Right renal pelvis (tissue), 4 donors: ENCODE results near the gene UIMC1. TPM values are rescaled to one million over a fixed set of nuclear protein-coding genes. Genes with fewer than 3 reads are reported as not detected.
A peak's percentile ranks its signal among the peaks of the same experiment; 100 is the strongest.
"Not testable (repeated sequence)": the region's sequence is repeated elsewhere in the genome, so short reads cannot be mapped to it uniquely, and the experiment has no call there.

Experiments used
- DNase-seq, 4 donors: peaks; one replicate each; pipeline ENCODE4 v3.0.0-alpha.2; 2013; ENCODE audit warnings: low read depth in 4 of 4, low spot score in 3 of 4, missing footprints in 1 of 4
- polyA plus RNA-seq, 4 donors: library from polyadenylated mRNA; unstranded; fragments of 120-200 nt; gene quantifications; one replicate each; pipeline ENCODE4 v1.2.1, GENCODE V29; 2013; ENCODE audit not compliant: insufficient read length in 4 of 4

UIMC1 gene
- polyA plus RNA-seq, 4 donors = 36.7 to 42.4 (median 39.0) TPM

- no peak for DNase-seq
Observed at GRCh38 chr5:177010153-177010552, 3.6 kb upstream of the UIMC1 start.

DNA sequence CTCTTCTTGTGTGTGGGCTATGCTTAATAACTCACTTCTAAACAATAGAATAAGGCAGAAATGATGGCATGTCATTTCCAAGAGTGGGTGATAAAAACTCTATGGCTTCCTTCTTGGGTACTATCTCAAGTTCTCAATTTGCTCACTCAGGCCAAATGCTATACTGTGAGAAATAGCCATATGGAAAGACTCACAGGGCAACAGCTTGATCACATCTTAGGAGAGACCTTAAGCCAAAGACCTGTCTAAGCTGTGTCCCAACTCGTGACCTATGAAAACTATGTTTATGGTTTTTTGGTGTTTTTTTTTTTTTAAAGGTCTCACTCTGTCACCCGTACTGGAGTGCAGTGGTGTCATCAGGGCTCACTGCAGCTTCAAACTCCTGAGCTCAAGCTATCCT, 2.1 kb upstream of the UIMC1 start:
- peak in 1 of 4 donors; percentile 15 for DNase-seq

DNA sequence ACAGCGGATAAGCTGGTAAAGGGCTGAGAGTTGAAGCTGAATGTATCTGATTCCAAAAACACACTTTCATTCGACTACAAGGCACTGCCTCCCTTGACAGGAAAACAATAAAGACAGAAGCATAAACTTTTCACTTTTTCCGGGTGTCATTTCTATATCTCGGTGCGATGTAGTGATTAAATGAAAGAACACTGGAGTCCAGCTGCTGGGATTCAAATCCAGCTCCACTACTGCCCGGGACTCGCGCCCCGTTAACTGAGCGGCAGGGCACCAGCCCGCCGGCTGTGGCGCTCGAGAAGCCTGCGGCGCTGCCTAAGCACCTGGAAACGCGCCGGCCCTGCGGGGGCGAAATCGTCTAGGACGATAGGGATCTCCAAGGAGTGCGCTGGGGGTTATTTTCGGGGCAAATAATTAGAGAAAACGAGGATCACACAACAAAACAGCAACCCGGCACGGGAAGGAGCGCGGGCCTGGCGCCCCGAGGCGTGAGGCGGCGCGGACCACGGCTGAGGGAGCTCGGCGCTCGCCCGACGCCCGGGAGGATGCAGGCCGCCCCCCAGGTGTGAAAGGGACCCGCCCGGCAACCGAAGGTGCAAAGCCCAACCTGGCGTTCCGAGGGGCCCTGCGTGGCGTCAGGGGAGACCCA, 837 bp downstream of the UIMC1 start:
- peak in 2 of 4 donors; percentile 44 to 50 for DNase-seq

GRCh38 chr5:177004961-177005360, 1.6 kb downstream of the UIMC1 start:
- no peak for DNase-seq

DNA sequence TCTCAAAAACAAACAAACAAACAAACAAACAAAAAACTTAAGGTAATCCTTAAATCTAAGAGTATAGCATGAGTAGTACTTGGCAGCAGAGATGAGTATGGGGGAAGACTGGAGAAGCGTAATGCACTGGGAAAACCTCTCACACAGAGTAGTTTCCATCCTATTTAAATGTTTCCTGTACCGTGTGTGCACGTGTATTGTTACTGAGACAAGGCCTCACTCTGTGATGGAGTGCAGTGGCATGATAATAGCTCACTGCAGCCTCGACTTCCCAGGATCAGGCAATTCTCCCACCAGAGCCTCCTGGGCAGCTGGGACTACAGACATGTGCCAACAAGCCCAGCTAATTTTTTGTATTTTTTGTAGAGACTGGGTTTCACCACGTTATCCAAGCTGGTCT, 2.9 kb downstream of the UIMC1 start:
- no peak for DNase-seq

- DNase-seq = not testable (repeated sequence)
Observed at GRCh38 chr5:176999526-176999925, 7.1 kb downstream of the UIMC1 start.

- no peak for DNase-seq
Observed at GRCh38 chr5:176998828-176999227, 7.8 kb downstream of the UIMC1 start.

DNA sequence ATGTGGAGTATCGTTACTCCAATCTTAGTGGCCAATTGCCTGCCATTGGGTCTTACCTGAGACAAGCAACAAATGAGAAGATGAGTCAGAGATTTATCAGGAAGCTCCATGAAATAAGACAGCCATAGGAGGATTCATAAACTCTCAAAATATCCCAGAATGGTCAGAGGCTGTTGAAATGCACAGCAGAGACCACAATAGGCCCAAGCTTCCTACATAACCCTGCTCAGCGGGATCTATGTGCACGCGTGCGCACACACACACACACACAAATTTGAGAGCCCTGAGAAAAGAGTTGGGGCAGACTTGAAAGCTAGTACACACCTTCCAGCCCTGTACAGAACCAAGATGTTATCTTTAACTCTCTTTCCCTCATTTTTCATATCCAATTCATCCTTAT, 9.8 kb downstream of the UIMC1 start:
- no peak for DNase-seq

GRCh38 chr5:176995896-176996767, 10.4 kb downstream of the UIMC1 start:
- DNase-seq = no peak

- no peak for DNase-seq
Observed at GRCh38 chr5:176995122-176995490, 11.5 kb downstream of the UIMC1 start.

DNA sequence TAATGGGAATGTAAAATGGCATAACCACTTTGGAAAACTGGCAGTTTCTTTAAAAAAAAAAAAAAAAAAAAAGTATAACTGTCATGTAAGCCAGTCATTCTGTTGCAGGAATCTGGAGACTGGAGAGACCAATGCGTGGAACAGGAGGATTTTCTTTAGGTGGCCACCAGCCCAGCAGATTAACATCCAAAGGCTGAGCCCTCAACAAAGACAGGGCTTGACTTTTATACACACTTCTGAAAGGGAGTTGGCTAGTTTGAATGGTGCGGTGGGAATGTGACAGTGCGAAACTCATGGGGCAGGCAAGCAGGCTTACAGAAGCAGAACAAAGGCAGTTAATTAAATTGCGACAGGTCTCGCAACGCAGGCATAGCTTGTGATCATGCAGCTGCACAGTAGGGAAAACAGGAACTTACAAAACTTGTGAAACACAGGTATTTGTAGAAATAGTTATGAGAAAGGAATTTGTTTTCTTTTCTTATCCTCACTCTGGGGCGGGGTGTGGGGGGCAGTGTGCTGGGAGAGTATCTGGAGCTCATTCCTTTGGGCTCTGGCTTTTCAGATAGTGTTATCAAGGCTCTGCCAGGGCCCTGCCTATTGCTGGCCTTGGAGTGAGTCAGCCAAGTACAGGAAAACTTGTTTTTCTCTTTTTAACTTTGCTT, 12.0 kb downstream of the UIMC1 start:
- no peak for DNase-seq

GRCh38 chr5:176993081-176993480, 13.5 kb downstream of the UIMC1 start:
- not testable (repeated sequence) for DNase-seq

DNA sequence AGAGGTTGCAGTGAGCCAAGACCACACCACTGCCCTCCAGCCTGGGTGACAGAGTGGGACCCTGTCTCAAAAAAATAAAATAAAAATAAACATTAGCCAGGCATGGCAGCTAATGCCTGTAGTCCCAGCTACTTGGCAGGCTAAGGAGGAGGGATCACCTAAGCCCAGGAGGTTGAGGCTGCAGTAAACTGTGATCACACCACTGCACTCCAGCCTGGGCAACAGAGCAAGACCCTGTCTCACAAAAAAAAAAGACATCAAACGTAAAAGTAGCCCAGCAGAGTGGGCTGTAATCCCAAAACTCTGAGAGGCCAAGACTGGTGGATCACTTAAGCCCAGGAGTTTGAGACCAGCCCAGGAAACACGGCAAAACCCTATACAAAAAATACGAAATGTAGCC, 19.0 kb downstream of the UIMC1 start:
- DNase-seq = no peak

- no peak for DNase-seq
Observed at GRCh38 chr5:176986280-176986679, 20.3 kb downstream of the UIMC1 start.

- no peak for DNase-seq
Observed at GRCh38 chr5:176985516-176985915, 21.1 kb downstream of the UIMC1 start.

DNA sequence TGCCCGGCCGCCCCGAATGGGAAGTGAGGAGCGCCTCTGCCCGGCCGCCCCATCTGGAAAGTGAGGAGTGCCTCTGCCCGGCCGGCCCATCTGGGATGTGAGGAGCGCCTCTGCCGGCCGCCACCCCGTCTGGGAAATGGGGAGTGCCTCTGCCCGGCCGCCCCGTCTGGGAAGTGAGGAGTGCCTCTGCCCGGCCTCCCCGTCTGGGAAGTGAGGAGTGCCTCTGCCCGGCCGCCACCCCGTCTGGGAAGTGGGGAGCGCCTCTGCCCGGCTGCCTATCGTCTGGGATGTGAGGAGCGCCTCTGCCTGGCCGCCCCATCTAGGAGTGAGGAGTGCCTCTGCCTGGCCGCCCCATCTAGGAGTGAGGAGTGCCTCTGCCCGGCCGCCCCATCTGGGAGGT, 22.4 kb downstream of the UIMC1 start:
- DNase-seq = not testable (repeated sequence)

GRCh38 chr5:176983593-176983992, 23.0 kb downstream of the UIMC1 start:
- not testable (repeated sequence) for DNase-seq

DNA sequence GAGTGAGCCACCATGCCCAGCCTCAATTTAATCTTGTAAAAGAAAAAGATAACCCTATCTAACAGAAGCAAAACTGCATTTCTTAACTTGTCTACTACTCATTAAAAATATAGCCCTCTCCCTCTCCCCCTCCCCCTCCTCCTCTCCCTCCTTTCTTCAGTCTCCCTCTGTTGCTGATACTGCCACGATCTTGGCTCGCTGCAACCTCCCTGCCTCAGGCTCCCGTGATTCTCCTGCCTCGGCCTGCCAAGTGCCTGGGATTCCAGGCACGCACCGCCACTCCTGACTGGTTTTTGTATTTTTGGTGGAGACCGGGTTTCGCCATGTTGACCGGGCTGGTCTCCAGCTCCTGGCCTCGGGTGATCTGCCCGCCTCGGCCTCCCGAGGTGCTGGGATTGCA, 23.5 kb downstream of the UIMC1 start:
- DNase-seq = not testable (repeated sequence)

- no peak for DNase-seq
Observed at GRCh38 chr5:176980818-176981217, 25.8 kb downstream of the UIMC1 start.

DNA sequence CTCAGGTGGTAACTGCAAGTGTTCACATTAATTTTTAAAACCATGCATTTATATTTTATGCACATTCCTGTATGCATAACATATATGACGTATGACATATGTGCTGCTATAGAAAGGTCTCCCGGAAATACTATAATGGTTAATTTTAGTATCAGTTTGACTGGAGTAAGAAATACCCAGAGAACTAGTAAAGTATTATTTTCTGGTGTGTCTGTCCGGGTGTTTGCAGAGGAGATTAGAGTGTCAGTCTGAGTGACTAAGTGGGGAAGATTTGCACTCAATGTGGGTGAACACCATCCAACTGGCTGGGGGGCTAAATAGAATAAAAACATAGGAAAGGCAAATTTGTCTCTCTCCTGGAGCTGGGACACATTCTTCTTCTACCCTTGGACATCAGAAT, 26.9 kb downstream of the UIMC1 start:
- DNase-seq = no peak

- DNase-seq = no peak
Observed at GRCh38 chr5:176965633-176966032, 40.9 kb downstream of the UIMC1 start.

DNA sequence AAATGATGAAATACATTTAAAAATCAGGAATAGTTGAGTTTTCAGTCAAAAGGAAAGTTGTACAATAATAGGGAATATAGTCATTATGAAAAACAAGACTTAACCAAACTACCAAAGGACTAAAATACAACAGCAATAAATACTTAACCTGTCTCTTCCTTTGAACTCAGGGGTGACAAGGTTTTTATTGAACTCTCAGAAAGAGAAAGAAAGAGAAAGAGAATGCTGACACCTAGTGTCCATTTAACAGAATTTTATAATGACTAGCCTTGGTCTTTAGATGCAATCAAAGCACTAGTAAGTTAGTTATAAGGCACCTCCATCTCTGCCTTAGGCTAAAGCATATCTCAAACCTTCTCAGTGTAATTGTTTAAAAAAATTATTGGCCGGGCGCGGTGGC, 47.5 kb downstream of the UIMC1 start:
- peak in 3 of 4 donors; percentile 4 to 8 (median 8) for DNase-seq
